Measurements from ENCODE around the gene FGF14. TPM values are rescaled to one million over a fixed set of nuclear protein-coding genes. Genes with fewer than 3 reads are reported as not detected.

The FGF14 gene
- total and polyA plus RNA-seq, 3 donors from 2014 or later = 0.56 to 4.5 (median 1.7) TPM

DNA sequence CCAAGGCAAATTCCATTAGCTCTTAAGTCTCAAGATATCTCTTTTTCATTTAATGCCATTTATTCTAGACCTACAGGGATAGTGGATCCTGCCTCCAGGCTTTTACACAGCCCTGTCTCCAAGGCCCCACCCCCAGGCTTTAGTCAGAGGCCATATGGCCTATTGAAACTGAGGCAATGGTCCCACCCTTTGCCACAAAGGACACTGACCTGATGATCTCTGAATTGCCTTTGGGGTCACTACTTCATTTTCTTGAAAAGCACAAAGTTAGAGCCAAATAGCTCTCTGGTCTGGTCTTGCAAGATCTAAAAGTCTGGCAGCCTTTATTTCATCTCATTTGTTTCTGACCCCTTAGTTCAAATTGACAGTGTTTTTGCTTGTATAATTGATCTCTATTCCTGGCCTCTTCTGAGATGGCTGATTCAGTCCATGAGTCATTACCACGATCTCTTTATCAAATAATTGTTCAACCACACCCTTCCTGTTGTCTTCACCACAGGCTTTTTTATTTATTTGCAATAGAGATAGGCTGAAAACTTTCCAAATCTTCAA, 209.8 kb downstream of the FGF14 start:
- TF ChIP-seq POLR2A (IDR thresholded peaks at IDR 0.05) (no peak), CTCF (IDR thresholded peaks at IDR 0.05) (no peak)
- no peak for DNase-seq
- no peak overlapping the region for H3K27ac ChIP-seq
- intact Hi-C loops (cut with DNase I; ENCODE audit: low total_unique reads) = no loop called here
- 39 to 41% methylated on average over 1 of the region's 1 CpG for WGBS, 2 donors
- H3K27me3 ChIP-seq = no peaks in the 10 kb centered on the region
- H3K36me3 ChIP-seq (ENCODE audit: low read depth, missing control alignments) = no peaks in the 10 kb centered on the region
- no peak overlapping the region for H3K4me3 ChIP-seq
- no peaks in the 10 kb centered on the region for H3K4me1 ChIP-seq
- H3K9me3 ChIP-seq = no peaks in the 10 kb centered on the region

- Histone ChIP-seq H3K27me3 (no peaks in the 10 kb centered on the region), H3K36me3 (ENCODE audit: low read depth, missing control alignments) (no peaks in the 10 kb centered on the region), H3K9me3 (no peaks in the 10 kb centered on the region), H3K4me3 (no peak overlapping the region), H3K4me1 (no peaks in the 10 kb centered on the region), H3K27ac (no peak overlapping the region)
- intact Hi-C loops (cut with DNase I; ENCODE audit: low total_unique reads) = no loop called here
- no peak for TF ChIP-seq POLR2A (IDR thresholded peaks at IDR 0.05)
- TF ChIP-seq CTCF (IDR thresholded peaks at IDR 0.05) = no peak
- DNase-seq = no peak
- WGBS, 2 donors = 87 to 96% methylated on average over 2 of the region's 2 CpGs
Measured at GRCh38 chr13:102190930-102191329, 210.9 kb downstream of the FGF14 start.

GRCh38 chr13:102187313-102187712, 214.5 kb downstream of the FGF14 start:
- TF ChIP-seq CTCF (IDR thresholded peaks at IDR 0.05) (no peak), POLR2A (IDR thresholded peaks at IDR 0.05) (no peak)
- H3K4me3 ChIP-seq = no peak overlapping the region
- no peaks in the 10 kb centered on the region for H3K27me3 ChIP-seq
- intact Hi-C loops (cut with DNase I; ENCODE audit: low total_unique reads) = no loop called here
- H3K9me3 ChIP-seq = no peaks in the 10 kb centered on the region
- WGBS, 2 donors = 65 to 79% methylated on average over 4 of the region's 4 CpGs
- H3K36me3 ChIP-seq (ENCODE audit: low read depth, missing control alignments) = no peaks in the 10 kb centered on the region
- H3K4me1 ChIP-seq = no peaks in the 10 kb centered on the region
- no peak for DNase-seq
- no peak overlapping the region for H3K27ac ChIP-seq

- Histone ChIP-seq H3K27me3 (no peaks in the 10 kb centered on the region), H3K4me3 (no peak overlapping the region), H3K36me3 (ENCODE audit: low read depth, missing control alignments) (no peaks in the 10 kb centered on the region), H3K27ac (no peak overlapping the region), H3K4me1 (no peaks in the 10 kb centered on the region), H3K9me3 (no peaks in the 10 kb centered on the region)
- TF ChIP-seq CTCF (IDR thresholded peaks at IDR 0.05) = no peak
- no peak for TF ChIP-seq POLR2A (IDR thresholded peaks at IDR 0.05)
- intact Hi-C loops (cut with DNase I; ENCODE audit: low total_unique reads) = no loop called here
- no peak for DNase-seq
- WGBS, 2 donors = 65 to 72% methylated on average over 5 of the region's 5 CpGs
Measured at GRCh38 chr13:102185375-102185984, 216.4 kb downstream of the FGF14 start.
